Duodenal mucosa (tissue), 2 donors: ENCODE data around the gene COL8A2.

Experiments used
- H3K27ac ChIP-seq: one replicate; pipeline ENCODE4 v1.7.0; 2013; ENCODE audit warnings: low read depth, low read length
- H3K27me3 ChIP-seq, 2 donors: one replicate each; pipeline ENCODE4 v1.7.0; 2013; ENCODE audit warnings: low read length in 2 of 2, control low read depth in 1 of 2; ENCODE audit not compliant: insufficient read depth in 2 of 2, control insufficient read depth in 1 of 2
- H3K36me3 ChIP-seq, 2 donors: one replicate each; pipeline ENCODE4 v1.7.0; 2013; ENCODE audit warnings: low read length in 2 of 2, control low read depth in 1 of 2; ENCODE audit not compliant: insufficient read depth in 2 of 2, control insufficient read depth in 1 of 2
- H3K4me1 ChIP-seq, 2 donors: one replicate each; pipeline ENCODE4 v1.7.0; 2013; ENCODE audit warnings: low read length in 2 of 2, control low read depth in 1 of 2; ENCODE audit not compliant: insufficient read depth in 2 of 2, control insufficient read depth in 1 of 2
- H3K4me3 ChIP-seq, 2 donors: one replicate each; pipeline ENCODE4 v1.7.0; 2013; ENCODE audit warnings: low read length in 2 of 2, low read depth in 1 of 2
- H3K9ac ChIP-seq, 2 donors: one replicate each; pipeline ENCODE4 v1.7.0; 2013; ENCODE audit warnings: low read length in 2 of 2, low read depth in 1 of 2
- H3K9me3 ChIP-seq, 2 donors: one replicate each; pipeline ENCODE4 v1.7.0; 2013; ENCODE audit warnings: low read length in 2 of 2, control low read depth in 1 of 2; ENCODE audit not compliant: control insufficient read depth in 1 of 2

Gene COL8A2

GRCh38 chr1:36126005-36126716, 1.1 kb upstream of the COL8A2 start:
- Histone ChIP-seq H3K36me3 (no peaks in the 10 kb centered on the region), H3K27ac (no peak overlapping the region), H3K4me3 (no peak overlapping the region), H3K4me1 (peaks cover 0 to 3% of the 10 kb centered on the region in 2 donors), H3K9ac (no peak overlapping the region), H3K9me3 (no peaks in the 10 kb centered on the region), H3K27me3 (peaks cover 32 to 40% of the 10 kb centered on the region in 2 donors)

- no peak overlapping the region for H3K4me3 ChIP-seq
- no peak overlapping the region for H3K27ac ChIP-seq
Measured at GRCh38 chr1:36124404-36125128, 456 bp downstream of the COL8A2 start.

GRCh38 chr1:36123356-36123755, 1.7 kb downstream of the COL8A2 start:
- peaks cover 32 to 40% of the 10 kb centered on the region in 2 donors for H3K27me3 ChIP-seq
- peaks cover 0 to 3% of the 10 kb centered on the region in 2 donors for H3K4me1 ChIP-seq
- no peak overlapping the region for H3K9ac ChIP-seq
- no peaks in the 10 kb centered on the region for H3K9me3 ChIP-seq
- no peak overlapping the region for H3K4me3 ChIP-seq
- H3K36me3 ChIP-seq = no peaks in the 10 kb centered on the region
- no peak overlapping the region for H3K27ac ChIP-seq

More at GRCh38 chr1:36124404-36125128, 456 bp downstream of the COL8A2 start:
- Histone ChIP-seq H3K9me3 (no peaks in the 10 kb centered on the region), H3K4me1 (peaks cover 0 to 3% of the 10 kb centered on the region in 2 donors), H3K9ac (no peak overlapping the region), H3K36me3 (no peaks in the 10 kb centered on the region), H3K27me3 (peaks cover 32 to 40% of the 10 kb centered on the region in 2 donors)

- Histone ChIP-seq H3K36me3 (no peaks in the 10 kb centered on the region), H3K27me3 (peaks cover 32 to 40% of the 10 kb centered on the region in 2 donors), H3K27ac (no peak overlapping the region), H3K4me3 (no peak overlapping the region), H3K4me1 (peaks cover 0 to 3% of the 10 kb centered on the region in 2 donors), H3K9ac (no peak overlapping the region), H3K9me3 (no peaks in the 10 kb centered on the region)
Measured at GRCh38 chr1:36122062-36123030, 2.7 kb downstream of the COL8A2 start.

GRCh38 chr1:36119456-36119855, 5.6 kb downstream of the COL8A2 start:
- peaks cover 0 to 3% of the 10 kb centered on the region in 2 donors for H3K4me1 ChIP-seq
- H3K36me3 ChIP-seq = no peaks in the 10 kb centered on the region
- no peak overlapping the region for H3K27ac ChIP-seq
- peaks cover 19 to 22% of the 10 kb centered on the region in 2 donors for H3K27me3 ChIP-seq
- no peak overlapping the region for H3K9ac ChIP-seq
- no peaks in the 10 kb centered on the region for H3K9me3 ChIP-seq
- H3K4me3 ChIP-seq = no peak overlapping the region

GRCh38 chr1:36118447-36119204, 6.4 kb downstream of the COL8A2 start:
- Histone ChIP-seq H3K9ac (no peak overlapping the region), H3K36me3 (no peaks in the 10 kb centered on the region), H3K27me3 (peaks cover 12 to 13% of the 10 kb centered on the region in 2 donors), H3K4me3 (no peak overlapping the region), H3K9me3 (no peaks in the 10 kb centered on the region), H3K4me1 (no peaks in the 10 kb centered on the region), H3K27ac (no peak overlapping the region)

- Histone ChIP-seq H3K4me3 (no peak overlapping the region), H3K9ac (no peak overlapping the region), H3K36me3 (no peaks in the 10 kb centered on the region), H3K27me3 (peaks cover 0 to 2% of the 10 kb centered on the region in 2 donors), H3K9me3 (no peaks in the 10 kb centered on the region), H3K4me1 (no peaks in the 10 kb centered on the region), H3K27ac (no peak overlapping the region)
Measured at GRCh38 chr1:36116901-36117300, 8.1 kb downstream of the COL8A2 start.

- Histone ChIP-seq H3K27me3 (no peaks in the 10 kb centered on the region), H3K9me3 (no peaks in the 10 kb centered on the region), H3K9ac (no peak overlapping the region), H3K4me3 (no peak overlapping the region), H3K36me3 (no peaks in the 10 kb centered on the region), H3K4me1 (no peaks in the 10 kb centered on the region), H3K27ac (no peak overlapping the region)
Measured at GRCh38 chr1:36115931-36116330, 9.1 kb downstream of the COL8A2 start.

GRCh38 chr1:36115200-36115669, 9.8 kb downstream of the COL8A2 start:
- H3K27me3 ChIP-seq = no peaks in the 10 kb centered on the region
- H3K9me3 ChIP-seq = no peaks in the 10 kb centered on the region
- H3K36me3 ChIP-seq = no peaks in the 10 kb centered on the region
- H3K4me3 ChIP-seq = no peak overlapping the region
- no peak overlapping the region for H3K27ac ChIP-seq
- H3K4me1 ChIP-seq = no peaks in the 10 kb centered on the region
- no peak overlapping the region for H3K9ac ChIP-seq
